ENCODE results near the gene DDX27.

DNA sequence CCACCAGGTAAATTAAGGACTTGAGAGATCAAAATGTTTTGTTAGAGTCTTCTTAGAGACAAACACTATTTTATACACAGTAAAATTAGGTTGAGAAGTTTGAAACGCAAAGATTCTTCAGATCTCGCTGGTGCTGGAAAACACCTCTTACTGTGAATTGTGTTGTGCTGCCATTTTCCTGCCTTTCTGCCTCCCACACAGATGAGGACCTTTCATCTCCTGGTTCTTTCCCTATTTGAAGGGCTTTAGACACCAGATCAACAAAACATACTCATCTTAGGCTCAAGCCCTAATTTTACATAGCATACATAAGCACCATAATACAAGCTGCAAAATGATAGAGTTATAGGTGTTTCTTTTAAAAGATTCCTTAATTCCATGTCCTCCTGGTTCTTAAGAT lies 49.7 kb upstream of the DDX27 start:
- no peak for TF ChIP-seq NR2F2 (IDR thresholded peaks at IDR 0.05)
- TF ChIP-seq, protein P1, sequence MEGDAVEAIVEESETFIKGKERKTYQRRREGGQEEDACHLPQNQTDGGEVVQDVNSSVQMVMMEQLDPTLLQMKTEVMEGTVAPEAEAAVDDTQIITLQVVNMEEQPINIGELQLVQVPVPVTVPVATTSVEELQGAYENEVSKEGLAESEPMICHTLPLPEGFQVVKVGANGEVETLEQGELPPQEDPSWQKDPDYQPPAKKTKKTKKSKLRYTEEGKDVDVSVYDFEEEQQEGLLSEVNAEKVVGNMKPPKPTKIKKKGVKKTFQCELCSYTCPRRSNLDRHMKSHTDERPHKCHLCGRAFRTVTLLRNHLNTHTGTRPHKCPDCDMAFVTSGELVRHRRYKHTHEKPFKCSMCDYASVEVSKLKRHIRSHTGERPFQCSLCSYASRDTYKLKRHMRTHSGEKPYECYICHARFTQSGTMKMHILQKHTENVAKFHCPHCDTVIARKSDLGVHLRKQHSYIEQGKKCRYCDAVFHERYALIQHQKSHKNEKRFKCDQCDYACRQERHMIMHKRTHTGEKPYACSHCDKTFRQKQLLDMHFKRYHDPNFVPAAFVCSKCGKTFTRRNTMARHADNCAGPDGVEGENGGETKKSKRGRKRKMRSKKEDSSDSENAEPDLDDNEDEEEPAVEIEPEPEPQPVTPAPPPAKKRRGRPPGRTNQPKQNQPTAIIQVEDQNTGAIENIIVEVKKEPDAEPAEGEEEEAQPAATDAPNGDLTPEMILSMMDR (IDR thresholded peaks at IDR 0.05; ENCODE audit: low read depth, low read length, missing input control), result no peak
- TF ChIP-seq, protein P2, sequence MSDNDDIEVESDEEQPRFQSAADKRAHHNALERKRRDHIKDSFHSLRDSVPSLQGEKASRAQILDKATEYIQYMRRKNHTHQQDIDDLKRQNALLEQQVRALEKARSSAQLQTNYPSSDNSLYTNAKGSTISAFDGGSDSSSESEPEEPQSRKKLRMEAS (IDR thresholded peaks at IDR 0.05), result no peak
- TF ChIP-seq JUND (IDR thresholded peaks at IDR 0.05), result no peak
